ENCODE results near the gene SLC26A6.

DNA sequence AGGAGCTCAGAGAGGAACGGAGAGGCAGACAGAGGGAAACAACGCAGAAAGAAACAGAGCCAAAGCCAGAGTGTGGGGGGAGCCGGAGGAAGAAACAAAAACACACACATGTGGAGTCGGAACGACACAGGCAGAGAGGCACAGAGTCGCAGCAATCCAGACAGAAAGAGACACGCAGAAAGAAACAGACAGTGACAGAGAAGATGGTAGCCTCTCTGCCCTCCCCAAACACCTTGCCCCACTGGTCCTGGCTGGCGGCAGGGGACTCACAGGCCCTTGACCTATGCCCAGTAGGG lies 48.7 kb upstream of the SLC26A6 start:
- TF ChIP-seq, protein P1, sequence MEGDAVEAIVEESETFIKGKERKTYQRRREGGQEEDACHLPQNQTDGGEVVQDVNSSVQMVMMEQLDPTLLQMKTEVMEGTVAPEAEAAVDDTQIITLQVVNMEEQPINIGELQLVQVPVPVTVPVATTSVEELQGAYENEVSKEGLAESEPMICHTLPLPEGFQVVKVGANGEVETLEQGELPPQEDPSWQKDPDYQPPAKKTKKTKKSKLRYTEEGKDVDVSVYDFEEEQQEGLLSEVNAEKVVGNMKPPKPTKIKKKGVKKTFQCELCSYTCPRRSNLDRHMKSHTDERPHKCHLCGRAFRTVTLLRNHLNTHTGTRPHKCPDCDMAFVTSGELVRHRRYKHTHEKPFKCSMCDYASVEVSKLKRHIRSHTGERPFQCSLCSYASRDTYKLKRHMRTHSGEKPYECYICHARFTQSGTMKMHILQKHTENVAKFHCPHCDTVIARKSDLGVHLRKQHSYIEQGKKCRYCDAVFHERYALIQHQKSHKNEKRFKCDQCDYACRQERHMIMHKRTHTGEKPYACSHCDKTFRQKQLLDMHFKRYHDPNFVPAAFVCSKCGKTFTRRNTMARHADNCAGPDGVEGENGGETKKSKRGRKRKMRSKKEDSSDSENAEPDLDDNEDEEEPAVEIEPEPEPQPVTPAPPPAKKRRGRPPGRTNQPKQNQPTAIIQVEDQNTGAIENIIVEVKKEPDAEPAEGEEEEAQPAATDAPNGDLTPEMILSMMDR (IDR thresholded peaks at IDR 0.05 in 2 of 3, conservative IDR thresholded peaks at IDR 0.05 in 1 of 3; ENCODE audit: borderline replicate concordance in 1 of 3, insufficient read depth in 1 of 3, low read depth in 2 of 3, low read length in 2 of 3), result no peak
- TF ChIP-seq TCF7L2 (IDR thresholded peaks at IDR 0.05; ENCODE audit: borderline replicate concordance, extremely low read depth, insufficient read depth, insufficient read length) (no peak), ELF1 (IDR thresholded peaks at IDR 0.05; ENCODE audit: borderline replicate concordance, low read depth) (no peak), POLR2AphosphoS5 (IDR thresholded peaks at IDR 0.05; ENCODE audit: low read depth, low read length) (no peak), POLR2A (IDR thresholded peaks at IDR 0.05; ENCODE audit: borderline replicate concordance, extremely low read depth, insufficient read depth, insufficient read length) (no peak), EZH2phosphoT487 (IDR thresholded peaks at IDR 0.05; ENCODE audit: borderline replicate concordance) (no peak), RAD21 (IDR thresholded peaks at IDR 0.05; ENCODE audit: low read depth) (no peak)
- TF ChIP-seq, protein P2, sequence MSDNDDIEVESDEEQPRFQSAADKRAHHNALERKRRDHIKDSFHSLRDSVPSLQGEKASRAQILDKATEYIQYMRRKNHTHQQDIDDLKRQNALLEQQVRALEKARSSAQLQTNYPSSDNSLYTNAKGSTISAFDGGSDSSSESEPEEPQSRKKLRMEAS (IDR thresholded peaks at IDR 0.05), result no peak
